K562 (cell line): Measurements from ENCODE around the gene ROBO3. TPM values are rescaled to one million over a fixed set of nuclear protein-coding genes. Genes with fewer than 3 reads are reported as not detected.

Experiments
- ATAC-seq: fragments of 200-7000 bp; cut with Tn5 transposase; 3 replicates; pipeline ENCODE4 v1.9.1; 2020; ENCODE audit warnings: moderate library complexity
- BruUV-seq: library from RNA; stranded (reverse); fragments of 400-500 nt; replicated peaks from 2 replicates; lab custom pipeline; 2021; lab: Mats Ljungman, UMichigan
- CTCF ChIA-PET: fragments of 300-600 bp; formaldehyde crosslinking; extraction: SDS; loops from one replicate; lab custom pipeline; 2021; ENCODE audit warnings: low intra/inter-chr PET ratio; lab: Yijun Ruan, JAX
- POLR2A ChIA-PET: fragments of 300-600, 350-650 bp; sonication (Branson Sonifier 250); formaldehyde crosslinking; extraction: SDS; loops from one replicate; lab custom pipeline; 2021; ENCODE audit warnings: antibody characterized with exemption, inconsistent platforms; lab: Yijun Ruan, JAX
- DNase-seq, 4 experiments: peaks; one replicate each; pipeline versions ENCODE4 v3.0.0 to v3.0.0-alpha.2; 2011 to 2018; ENCODE audit warnings: low spot score in 3 of 4, mixed read lengths in 3 of 4; ENCODE audit errors: extremely low read depth in 1 of 4
- FAIRE-seq: peaks from 2 replicates; lab custom pipeline; 2011; peaks lifted over from hg19 to GRCh38; lab: Jason Lieb, UNC
- H2AFZ ChIP-seq: 2 replicates; pipeline ENCODE4 v1.6.0; 2011; ENCODE audit warnings: low read depth, low read length, control low read depth, inconsistent platforms
- H3K27ac ChIP-seq: fragments of 200-600 bp; 3 replicates; pipeline ENCODE4 v1.8.0; 2011; ENCODE audit warnings: low read depth, mild to moderate bottlenecking, control low read depth, inconsistent platforms, low read length, moderate library complexity, mixed read lengths; ENCODE audit errors: extremely low read depth
- H3K27me3 ChIP-seq, 2 experiments: fragments of 300-600 bp in 1 of 2; 2 replicates in 1 of 2; 3 replicates in 1 of 2; pipeline versions ENCODE4 v1.6.0 to v1.8.0; 2011; ENCODE audit warnings: inconsistent platforms in 2 of 2, low read length in 2 of 2, mild to moderate bottlenecking in 1 of 2, mixed read lengths in 1 of 2, moderate library complexity in 1 of 2; ENCODE audit not compliant: control insufficient read depth in 2 of 2, insufficient read depth in 2 of 2
- H3K36me3 ChIP-seq: fragments of 300-600 bp; 3 replicates; pipeline ENCODE4 v1.8.0; 2011; ENCODE audit warnings: mild to moderate bottlenecking, low read length, inconsistent platforms; ENCODE audit not compliant: control insufficient read depth, insufficient read depth
- H3K4me1 ChIP-seq, 2 experiments: fragments of 200-600 bp in 1 of 2; replicated peaks in 1 of 2; 2 replicates in 1 of 2; 3 replicates in 1 of 2; pipeline versions ENCODE4 v1.5.1 to v1.8.0; 2011; ENCODE audit warnings: inconsistent platforms in 2 of 2, low read length in 2 of 2, mild to moderate bottlenecking in 1 of 2, mixed read lengths in 1 of 2, moderate library complexity in 1 of 2; ENCODE audit not compliant: control insufficient read depth in 2 of 2, insufficient read depth in 2 of 2
- H3K4me2 ChIP-seq: 2 replicates; pipeline ENCODE4 v1.6.1; 2011; ENCODE audit warnings: low read length, control low read depth, inconsistent platforms, mixed read lengths; ENCODE audit not compliant: insufficient read depth
- H3K4me3 ChIP-seq: fragments of 200-600 bp; sonication (generic), shearing (Covaris generic); 2 replicates; pipeline ENCODE4 v1.5.1; 2016; ENCODE audit warnings: control low read depth, inconsistent platforms
- H3K79me2 ChIP-seq: fragments of 200-600 bp; 3 replicates; pipeline ENCODE4 v1.8.0; 2011; ENCODE audit warnings: low read length, inconsistent platforms; ENCODE audit not compliant: control insufficient read depth, insufficient read depth
- H3K9ac ChIP-seq, 2 experiments: 2 replicates each; pipeline versions ENCODE4 v1.6.0 to v1.6.1; 2011; ENCODE audit warnings: low read depth in 2 of 2, low read length in 2 of 2, control low read depth in 1 of 2, inconsistent platforms in 1 of 2, mild to moderate bottlenecking in 1 of 2, mixed read lengths in 1 of 2; ENCODE audit not compliant: insufficient read depth in 1 of 2
- H3K9me1 ChIP-seq: one replicate; pipeline ENCODE4 v1.6.0; 2011; ENCODE audit warnings: inconsistent platforms, mild to moderate bottlenecking, low read length, moderate library complexity; ENCODE audit not compliant: control insufficient read depth, insufficient read depth
- H3K9me3 ChIP-seq: replicated peaks from 2 replicates; pipeline ENCODE4 v1.5.1; 2011; ENCODE audit warnings: low read depth, low read length, inconsistent platforms; ENCODE audit not compliant: control insufficient read depth, insufficient read depth
- H4K20me1 ChIP-seq: replicated peaks from 2 replicates; pipeline ENCODE4 v1.6.1; 2011; ENCODE audit warnings: low read length, inconsistent platforms, mixed read lengths; ENCODE audit not compliant: control insufficient read depth, insufficient read depth
- ATF2 ChIP-seq: sonication (generic); formaldehyde crosslinking; IDR thresholded peaks from 2 replicates; pipeline ENCODE4 v1.8.1; 2022; ENCODE audit warnings: missing genetic modification reagents
- EP300 ChIP-seq: IDR thresholded peaks from 2 replicates; pipeline ENCODE4 v1.6.1; 2012; ENCODE audit warnings: low read length, improper control_type of control experiment
- ESRRA ChIP-seq: fragments of 450-650 bp; IDR thresholded peaks from 2 replicates; pipeline ENCODE4 v1.6.1; 2014; ENCODE audit warnings: low read depth, mild to moderate bottlenecking, moderate library complexity, borderline replicate concordance
- ESRRB ChIP-seq: fragments of 250-450 bp; sonication (Bioruptor Pico); IDR thresholded peaks from 2 replicates; pipeline ENCODE4 v1.5.0; 2020; ENCODE audit warnings: mild to moderate bottlenecking, moderate library complexity, borderline replicate concordance
- FOXA3 ChIP-seq, 2 experiments: fragments of 450-650 bp in 1 of 2; sonication (generic) in 1 of 2; formaldehyde crosslinking; IDR thresholded peaks in 1 of 2; conservative IDR thresholded peaks in 1 of 2; 2 replicates each; pipeline versions ENCODE4 v1.4.0 to v1.8.0; 2020 to 2022; ENCODE audit warnings: mild to moderate bottlenecking in 2 of 2, missing genetic modification reagents in 1 of 2
- FOXJ2 ChIP-seq: fragments of 200-800 bp; sonication (Bioruptor generic); IDR thresholded peaks from 2 replicates; pipeline ENCODE4 v1.6.1; 2016; ENCODE audit warnings: missing genetic modification characterization, missing compliant biosample characterization
- KHSRP ChIP-seq: fragments of 450-650 bp; IDR thresholded peaks from 2 replicates; pipeline ENCODE4 v1.6.1; 2017
- MCM5 ChIP-seq: fragments of 450-650 bp; IDR thresholded peaks from 2 replicates; pipeline ENCODE4 v1.6.1; 2016; ENCODE audit warnings: low read depth
- POLR2A ChIP-seq: fragments of 450-650 bp; conservative IDR thresholded peaks from 2 replicates; pipeline ENCODE4 v1.6.1; 2016
- PTRF ChIP-seq: fragments of 450-650 bp; IDR thresholded peaks from 2 replicates; pipeline ENCODE4 v1.6.1; 2016; ENCODE audit warnings: mild to moderate bottlenecking, missing genetic modification characterization, missing compliant biosample characterization
- RNF2 ChIP-seq: sonication (generic); IDR thresholded peaks from 2 replicates; pipeline ENCODE4 v1.6.1; 2016
- SMAD4 ChIP-seq: fragments of 250-450 bp; sonication (Bioruptor Pico); conservative IDR thresholded peaks from 2 replicates; pipeline ENCODE4 v1.8.0; 2021; ENCODE audit warnings: inconsistent platforms, mild to moderate bottlenecking, moderate library complexity
- SRSF7 ChIP-seq: fragments of 200-400 bp; formaldehyde crosslinking; optimal IDR thresholded peaks from 2 replicates; pipeline ENCODE3; 2017; ENCODE audit warnings: mild to moderate bottlenecking, low read depth, low read length
- TAF1 ChIP-seq: IDR thresholded peaks from 2 replicates; pipeline ENCODE4 v1.6.1; 2011; ENCODE audit warnings: mild to moderate bottlenecking, low read length, moderate library complexity; ENCODE audit not compliant: insufficient read depth, control insufficient read depth, severe bottlenecking; ENCODE audit errors: extremely low read depth
- TEAD1 ChIP-seq, 2 experiments: fragments of 450-650 bp in 1 of 2; sonication (generic) in 1 of 2; formaldehyde crosslinking; IDR thresholded peaks; 2 replicates each; pipeline versions ENCODE4 v1.4.0 to v1.8.0; 2020 to 2022; ENCODE audit warnings: mild to moderate bottlenecking in 2 of 2, missing genetic modification reagents in 1 of 2
- THAP7 ChIP-seq: fragments of 250-450 bp; sonication (Bioruptor Pico); IDR thresholded peaks from 2 replicates; pipeline ENCODE4 v1.5.0; 2021
- TRIM24 ChIP-seq, 2 experiments: fragments of 450-650 bp; IDR thresholded peaks; 2 replicates each; pipeline ENCODE4 v1.6.1; 2016
- ZNF143 ChIP-seq: sonication (generic); formaldehyde crosslinking; IDR thresholded peaks from 2 replicates; pipeline ENCODE4 v1.9.0; 2022; ENCODE audit warnings: mild to moderate bottlenecking, missing genetic modification reagents
- WGBS: fragments of 100-300 bp; shearing (Covaris generic); methylation state at CpG from one replicate; pipeline ENCODE4 v1.1.6; 2016; ENCODE audit warnings: low coverage, mixed read lengths; ENCODE audit not compliant: insufficient coverage; ENCODE audit errors: missing lambda C conversion rate; 5-methylcytosine and 5-hydroxymethylcytosine counted together
- in situ Hi-C: fragments of 300-500 bp; cut with MboI; formaldehyde crosslinking; loops from 4 replicates; pipeline ENCODE4 v1.15.0; 2018; ENCODE audit warnings: inconsistent platforms, mixed read lengths
- intact Hi-C: fragments of 100-400 bp; cut with micrococcal nuclease; formaldehyde crosslinking; loops from 2 replicates; pipeline ENCODE4 v1.14.2; 2022
- polyA plus RNA-seq, 8 experiments: library from polyadenylated mRNA; depleted of rRNA in 4 of 8; stranded (reverse) in 5 of 8; unstranded in 3 of 8; fragments of >200 nt; fragmentation: Nextera tagmentation in 2 of 8; fragmentation: Illumina TruSeq in 1 of 8; extraction: Ambion mirVana in 2 of 8; extraction: Trizol in 1 of 8; gene quantifications; 2 replicates each; pipeline versions ENCODE4 v1.2.1 to v1.2.3, GENCODE V29; 2011 to 2014; ENCODE audit warnings: inconsistent platforms in 1 of 8, missing spikeins in 1 of 8
- total RNA-seq, 7 experiments: library from RNA; depleted of rRNA in 6 of 7; stranded (reverse); fragments of >200 nt in 6 of 7; fragmentation: Illumina TruSeq in 2 of 7; extraction: Trizol in 2 of 7; gene quantifications; 2 replicates each; pipeline versions ENCODE4 v1.2.1 to v1.2.3, GENCODE V29; 2011 to 2021; ENCODE audit warnings: low replicate concordance in 1 of 7

The ROBO3 gene
- total and polyA plus RNA-seq, 9 of the 15 experiments (the other 6 are each of a cell fraction or from before 2014, with no cell fraction given): 0.29 to 1.4 (median 0.97) TPM; not detected in 2

GRCh38 chr11:124825876-124826275 lies 39.4 kb upstream of the ROBO3 start:
- Histone ChIP-seq H2AFZ (no peak overlapping the region), H3K9ac (no peak overlapping the region), H3K79me2 (no peaks in the 10 kb centered on the region), H3K9me3 (no peaks in the 10 kb centered on the region), H3K36me3 (no peaks in the 10 kb centered on the region), H3K4me2 (no peak overlapping the region), H3K4me1 (no peaks in the 10 kb centered on the region), H3K27me3 (peaks cover 2 to 20% of the 10 kb centered on the region in 2 experiments; a peak in 3 of 5 replicates), H4K20me1 (no peaks in the 10 kb centered on the region; the same call in 1 of the 2 replicates), H3K9me1 (no peaks in the 10 kb centered on the region), H3K4me3 (no peak overlapping the region), H3K27ac (no peak overlapping the region)
- CTCF ChIA-PET: no interaction called here
- FAIRE-seq (no peak), DNase-seq (no peak), ATAC-seq (no peak)
- BruUV-seq: no TSS peak
- in situ Hi-C loops (loop anchor here (25.0 kb wide), 1 partner anchor 414 kb away; the partner anchor contains the start of gene OR8B4), intact Hi-C loops (no loop called here)
- 0% methylated on average over 3 of the region's 3 CpGs for whole genome bisulfite sequencing
- TF ChIP-seq ESRRB (no peak), MCM5 (no peak), RNF2 (no peak), ZNF143 (CRISPR knock-in tag) (no peak), POLR2A (no peak), FOXJ2 (no peak), TRIM24 (IDR thresholded peaks at IDR 0.05) (no peak), PTRF (tag) (no peak), KHSRP (no peak), TAF1 (no peak), TEAD1 (CRISPR knock-in tag; IDR thresholded peaks at IDR 0.05) (no peak), EP300 (no peak), ESRRA (no peak), SRSF7 (no peak), THAP7 (CRISPR knock-in tag) (no peak), SMAD4 (CRISPR knock-in tag) (no peak), ATF2 (CRISPR knock-in tag) (no peak), FOXA3 (CRISPR knock-in tag; conservative IDR thresholded peaks at IDR 0.05 in 1 of 2, IDR thresholded peaks at IDR 0.05 in 1 of 2) (no peak)
- POLR2A ChIA-PET: no interaction called here
